Measurements from ENCODE around the gene TRIM33. TPM values are rescaled to one million over a fixed set of nuclear protein-coding genes. Genes with fewer than 3 reads are reported as not detected.

Gene TRIM33
- polyA plus RNA-seq, 1 of the 3 experiments (the other 2 are of a cell fraction), result 6.3 TPM

- TF ChIP-seq REST (IDR thresholded peaks at IDR 0.05; ENCODE audit: low read depth, low read length) (no peak), GATA2 (CRISPR knock-in tag; IDR thresholded peaks at IDR 0.05) (no peak), NFIC (IDR thresholded peaks at IDR 0.05; ENCODE audit: borderline replicate concordance) (no peak), RAD21 (IDR thresholded peaks at IDR 0.05; ENCODE audit: low read length) (no peak), SMC3 (IDR thresholded peaks at IDR 0.05; ENCODE audit: low read depth, low read length) (no peak), TEAD4 (IDR thresholded peaks at IDR 0.05; ENCODE audit: borderline replicate concordance, insufficient read depth) (no peak), FOSL2 (IDR thresholded peaks at IDR 0.05; ENCODE audit: borderline replicate concordance, low read depth) (no peak), JUND (IDR thresholded peaks at IDR 0.05) (no peak), MEF2A (IDR thresholded peaks at IDR 0.05; ENCODE audit: borderline replicate concordance, low read depth) (no peak)
These were observed 71.6 kb downstream of the TRIM33 start (continued) for GRCh38 chr1:114439369-114439768.

- no peak overlapping the region for H3K9ac ChIP-seq
- TF ChIP-seq GABPA (IDR thresholded peaks at IDR 0.05; ENCODE audit: low read depth) (no peak), CTCF (IDR thresholded peaks at IDR 0.05) (no peak), TAF1 (IDR thresholded peaks at IDR 0.05; ENCODE audit: borderline replicate concordance, low read depth, low read length) (no peak), NRF1 (IDR thresholded peaks at IDR 0.05; ENCODE audit: low read depth, low read length) (no peak), RCOR1 (IDR thresholded peaks at IDR 0.05; ENCODE audit: low read length) (no peak), IRF3 (IDR thresholded peaks at IDR 0.05; ENCODE audit: low read depth, low read length) (no peak), POLR2AphosphoS5 (IDR thresholded peaks at IDR 0.05; ENCODE audit: low read depth, low read length) (no peak), ELF1 (IDR thresholded peaks at IDR 0.05) (no peak), EZH2phosphoT487 (IDR thresholded peaks at IDR 0.05; ENCODE audit: borderline replicate concordance, low read depth) (no peak), RFX5 (IDR thresholded peaks at IDR 0.05; ENCODE audit: low read length) (no peak), FOSL2 (IDR thresholded peaks at IDR 0.05; ENCODE audit: borderline replicate concordance, low read depth) (no peak)
- H3K27me3 ChIP-seq (ENCODE audit: insufficient read depth), result no peaks in the 10 kb centered on the region
- H3K4me3 ChIP-seq (ENCODE audit: low read depth in 2 of 2, low read length in 1 of 2), result no peak overlapping the region
- H3K9me3 ChIP-seq, result no peaks in the 10 kb centered on the region
- peaks cover 14 to 38% of the 10 kb centered on the region in 2 experiments for H3K36me3 ChIP-seq (replicated peaks in 1 of 2; ENCODE audit: control insufficient read depth in 1 of 2, insufficient read depth in 2 of 2, low read length in 1 of 2)
- H4K20me1 ChIP-seq (ENCODE audit: insufficient read depth), result no peaks in the 10 kb centered on the region
- ChIA-PET CTCF (interaction anchor here (0.9 to 2.1 kb wide), 2 partner anchors 9 to 10 kb away, joined by 6 to 8 read pairs; no protein-coding TSS in a partner anchor), POLR2A (no interaction called here)
- 100% methylated on average over 1 of the region's 1 CpG for WGBS (ENCODE audit: low lambda C conversion rate)
- H3K79me2 ChIP-seq (ENCODE audit: insufficient read depth), result peaks cover 38% of the 10 kb centered on the region
- peaks cover 0 to 6% of the 10 kb centered on the region in 2 experiments; a peak in 1 of 4 replicates for H3K4me1 ChIP-seq (ENCODE audit: control insufficient read depth in 1 of 2, insufficient read depth in 2 of 2, low read depth in 1 of 2, low read length in 1 of 2)
- DNase-seq, result no peak
- no peaks in the 10 kb centered on the region for H3K9me2 ChIP-seq
- H3K27ac ChIP-seq (ENCODE audit: low read depth in 2 of 2, low read length in 1 of 2), result no peak overlapping the region
- no peaks in the 10 kb centered on the region for H3F3A ChIP-seq (replicated peaks; ENCODE audit: insufficient read depth)
- no peak overlapping the region for H3K4me2 ChIP-seq
- no peak overlapping the region for H2AFZ ChIP-seq (ENCODE audit: low read depth)
These were observed 73.2 kb downstream of the TRIM33 start for GRCh38 chr1:114437812-114438211.
